A673 (cell line): ENCODE data around the gene ZNF232. TPM values are rescaled to one million over a fixed set of nuclear protein-coding genes. Genes with fewer than 3 reads are reported as not detected.
"Not testable (repeated sequence)": the region's sequence is repeated elsewhere in the genome, so short reads cannot be mapped to it uniquely, and the experiment has no call there.

Experiments used
- BruUV-seq: library from RNA; stranded (reverse); fragments of 400-500 nt; replicated peaks from 2 replicates; lab custom pipeline; 2021; lab: Mats Ljungman, UMichigan
- CTCF ChIA-PET: fragments of 300-600 bp; sonication (Branson Sonifier 250); formaldehyde crosslinking; loops from one replicate; lab custom pipeline; 2022; ENCODE audit warnings: antibody characterized with exemption; lab: Charles Lee
- POLR2A ChIA-PET: fragments of 300-600 bp; sonication (Branson Sonifier 250); formaldehyde crosslinking; loops from one replicate; lab custom pipeline; 2022; ENCODE audit warnings: antibody characterized with exemption; ENCODE audit not compliant: low non-redundant PET; lab: Charles Lee
- DNase-seq: peaks from one replicate; pipeline ENCODE4 v3.0.0-alpha.2; 2015; ENCODE audit warnings: low spot score
- H3K27ac ChIP-seq: fragments of 200-600 bp; sonication (generic); 2 replicates; pipeline ENCODE4 v1.5.1; 2016; ENCODE audit warnings: mixed run types, low read depth, mild to moderate bottlenecking, mixed read lengths, antibody characterized with exemption, low read length; ENCODE audit not compliant: poor library complexity, severe bottlenecking
- H3K27me3 ChIP-seq: fragments of 200-600 bp; sonication (generic); replicated peaks from 2 replicates; pipeline ENCODE4 v1.6.1; 2017; ENCODE audit warnings: mixed run types, low read depth, mild to moderate bottlenecking, mixed read lengths, antibody characterized with exemption, low read length; ENCODE audit not compliant: insufficient read depth, poor library complexity
- H3K36me3 ChIP-seq: fragments of 200-600 bp; sonication (generic); 2 replicates; pipeline ENCODE4 v1.6.1; 2016; ENCODE audit warnings: mixed run types, mild to moderate bottlenecking, mixed read lengths, antibody characterized with exemption, low read length; ENCODE audit not compliant: insufficient read depth, poor library complexity, severe bottlenecking
- H3K4me1 ChIP-seq: fragments of 200-600 bp; sonication (generic); 2 replicates; pipeline ENCODE4 v1.6.1; 2017; ENCODE audit warnings: mixed run types, mild to moderate bottlenecking, mixed read lengths, antibody characterized with exemption, low read length; ENCODE audit not compliant: insufficient read depth, poor library complexity, severe bottlenecking
- H3K4me3 ChIP-seq: fragments of 200-600 bp; sonication (generic); 2 replicates; pipeline ENCODE4 v1.5.1; 2016; ENCODE audit warnings: low read depth, mixed run types, mild to moderate bottlenecking, mixed read lengths, low read length; ENCODE audit not compliant: poor library complexity, severe bottlenecking
- H3K9me3 ChIP-seq: fragments of 200-600 bp; sonication (generic); 2 replicates; pipeline ENCODE4 v1.6.1; 2016; ENCODE audit warnings: mixed run types, low read depth, mild to moderate bottlenecking, mixed read lengths, antibody characterized with exemption, low read length; ENCODE audit not compliant: poor library complexity, severe bottlenecking
- CTCF ChIP-seq: fragments of 300-800, 200-600 bp; sonication (generic); conservative IDR thresholded peaks from 2 replicates; pipeline ENCODE4 v1.5.1; 2017; ENCODE audit warnings: low read depth, mild to moderate bottlenecking, antibody characterized with exemption, low read length, moderate library complexity, mixed read lengths
- EZH2 ChIP-seq: fragments of 200-600 bp; sonication (generic); IDR thresholded peaks from 2 replicates; pipeline ENCODE4 v1.6.1; 2017; ENCODE audit warnings: borderline replicate concordance, low read depth, mild to moderate bottlenecking, mixed read lengths, antibody characterized with exemption, low read length; ENCODE audit not compliant: poor library complexity, severe bottlenecking
- intact Hi-C: fragments of 100-400 bp; cut with micrococcal nuclease; formaldehyde crosslinking; loops from one replicate; pipeline ENCODE4 v1.10.0; 2022; ENCODE audit not compliant: unreplicated experiment
- total RNA-seq: library from RNA; stranded (reverse); gene quantifications from 2 replicates; pipeline ENCODE4 v1.2.3, GENCODE V29; 2021

The ZNF232 gene
- total RNA-seq, 1 experiment from 2014 or later: 28.1 TPM

GRCh38 chr17:5139458-5139732 lies 27.7 kb upstream of the ZNF232 start:
- intact Hi-C loops: no loop called here

GRCh38 chr17:5138616-5139457 lies 27.2 kb upstream of the ZNF232 start:
- Histone ChIP-seq H3K4me3 (no peak overlapping the region), H3K9me3 (no peaks in the 10 kb centered on the region), H3K36me3 (no peaks in the 10 kb centered on the region), H3K27me3 (no peaks in the 10 kb centered on the region), H3K4me1 (no peaks in the 10 kb centered on the region), H3K27ac (no peak overlapping the region)
- ChIA-PET POLR2A (no interaction called here), CTCF (no interaction called here)
- intact Hi-C loops: no loop called here
- no peak for TF ChIP-seq CTCF
- TF ChIP-seq EZH2: no peak
- no TSS peak for BruUV-seq
- no peak for DNase-seq

More at GRCh38 chr17:5139458-5139732, 27.7 kb upstream of the ZNF232 start:
- H3K27ac ChIP-seq: no peak overlapping the region
- H3K36me3 ChIP-seq: no peaks in the 10 kb centered on the region
- DNase-seq: no peak
- ChIA-PET CTCF (no interaction called here), POLR2A (interaction anchor here (0.6 kb wide), 1 partner anchor 698 kb away, joined by 5 read pairs; no protein-coding TSS in a partner anchor)
- TF ChIP-seq EZH2 (no peak), CTCF (no peak)
- BruUV-seq: no TSS peak
- H3K9me3 ChIP-seq: no peaks in the 10 kb centered on the region
- H3K4me3 ChIP-seq: no peak overlapping the region
- no peaks in the 10 kb centered on the region for H3K4me1 ChIP-seq
- H3K27me3 ChIP-seq: no peaks in the 10 kb centered on the region

- BruUV-seq: not testable (repeated sequence)
Observed at GRCh38 chr17:5138198-5138544, 26.5 kb upstream of the ZNF232 start.

GRCh38 chr17:5137511-5138197 lies 26.0 kb upstream of the ZNF232 start:
- intact Hi-C loops, H3K4me1 ChIP-seq, H3K27ac ChIP-seq, H3K9me3 ChIP-seq, DNase-seq, POLR2A ChIA-PET, H3K36me3 ChIP-seq, BruUV-seq, H3K27me3 ChIP-seq, H3K4me3 ChIP-seq, CTCF ChIA-PET: not testable (repeated sequence)

More at GRCh38 chr17:5138198-5138544, 26.5 kb upstream of the ZNF232 start:
- H3K36me3 ChIP-seq, POLR2A ChIA-PET, H3K4me1 ChIP-seq, DNase-seq, H3K27ac ChIP-seq, H3K9me3 ChIP-seq, H3K27me3 ChIP-seq, intact Hi-C loops, CTCF ChIA-PET, H3K4me3 ChIP-seq: not testable (repeated sequence)

- BruUV-seq: not testable (repeated sequence)
Observed at GRCh38 chr17:5136580-5137412, 25.1 kb upstream of the ZNF232 start.

More at GRCh38 chr17:5136580-5137412, 25.1 kb upstream of the ZNF232 start:
- CTCF ChIA-PET, intact Hi-C loops, H3K9me3 ChIP-seq, DNase-seq, H3K27ac ChIP-seq, H3K27me3 ChIP-seq, H3K36me3 ChIP-seq, H3K4me1 ChIP-seq, POLR2A ChIA-PET, H3K4me3 ChIP-seq: not testable (repeated sequence)
